HepG2 (cell line): ENCODE results near the gene RPL18. TPM values are rescaled to one million over a fixed set of nuclear protein-coding genes. Genes with fewer than 3 reads are reported as not detected.
A peak's percentile ranks its signal among the peaks of the same experiment; 100 is the strongest.

Experiments used
- AGO1 ChIP-seq: fragments of 200-400 bp; formaldehyde crosslinking; IDR thresholded peaks from 2 replicates; pipeline ENCODE4 v1.6.1; 2017; ENCODE audit warnings: mild to moderate bottlenecking, low read depth, low read length, moderate library complexity; ENCODE audit not compliant: poor library complexity, severe bottlenecking
- EP300 ChIP-seq, 3 experiments: sonication (generic) in 1 of 3; formaldehyde crosslinking in 1 of 3; IDR thresholded peaks; 2 replicates each; pipeline versions ENCODE4 v1.5.1 to v1.6.1; 2011 to 2020; ENCODE audit warnings: low read depth in 2 of 3, low read length in 2 of 3, borderline replicate concordance in 1 of 3, improper control_type of control experiment in 1 of 3, mild to moderate bottlenecking in 1 of 3, missing genetic modification reagents in 1 of 3, moderate library complexity in 1 of 3
- PCBP1 ChIP-seq: fragments of 200-400 bp; formaldehyde crosslinking; IDR thresholded peaks from 2 replicates; pipeline ENCODE4 v1.6.1; 2017; ENCODE audit warnings: mild to moderate bottlenecking, low read depth, low read length, borderline replicate concordance
- PHB2 ChIP-seq: fragments of 450-650 bp; IDR thresholded peaks from 2 replicates; pipeline ENCODE4 v1.6.1; 2018; ENCODE audit not compliant: partially characterized antibody
- SALL2 ChIP-seq: sonication (generic); formaldehyde crosslinking; IDR thresholded peaks from 2 replicates; pipeline ENCODE4 v1.8.1; 2023; ENCODE audit warnings: mild to moderate bottlenecking, missing genetic modification reagents, inconsistent platforms
- SP140L ChIP-seq: sonication (generic); formaldehyde crosslinking; IDR thresholded peaks from 2 replicates; pipeline ENCODE4 v1.4.0; 2020; ENCODE audit warnings: missing genetic modification reagents, borderline replicate concordance
- STAG1 ChIP-seq: sonication (generic); formaldehyde crosslinking; IDR thresholded peaks from 2 replicates; pipeline ENCODE4 v1.4.0; 2020; ENCODE audit warnings: missing genetic modification reagents
- STAT5B ChIP-seq: sonication (generic); formaldehyde crosslinking; IDR thresholded peaks from 2 replicates; pipeline ENCODE4 v1.4.0; 2020; ENCODE audit warnings: missing genetic modification reagents
- TCF12 ChIP-seq, 2 experiments: fragments of 450-650 bp in 1 of 2; sonication (generic) in 1 of 2; formaldehyde crosslinking in 1 of 2; IDR thresholded peaks; 2 replicates each; pipeline versions ENCODE4 v1.6.1 to v1.8.0; 2017 to 2022; ENCODE audit warnings: antibody characterized with exemption in 1 of 2, mild to moderate bottlenecking in 1 of 2, missing genetic modification reagents in 1 of 2, moderate library complexity in 1 of 2
- U2AF1 ChIP-seq: fragments of 200-400 bp; formaldehyde crosslinking; optimal IDR thresholded peaks from 2 replicates; pipeline ENCODE3; 2017; ENCODE audit warnings: mild to moderate bottlenecking, low read depth, low read length
- ZNF746 ChIP-seq: sonication (generic); formaldehyde crosslinking; IDR thresholded peaks from 2 replicates; pipeline ENCODE4 v1.8.0; 2022; ENCODE audit warnings: mild to moderate bottlenecking, missing genetic modification reagents
- polyA plus RNA-seq, 8 experiments: library from polyadenylated mRNA; depleted of rRNA in 3 of 8; stranded (reverse) in 7 of 8; unstranded in 1 of 8; fragments of >200 nt; fragmentation: Illumina TruSeq in 4 of 8; extraction: Trizol in 4 of 8; gene quantifications; 2 replicates each; pipeline versions ENCODE4 v1.2.1 to v1.2.3, GENCODE V29; 2011 to 2016; ENCODE audit warnings: low read depth in 4 of 8, missing spikeins in 1 of 8, mixed read lengths in 1 of 8; ENCODE audit not compliant: insufficient read depth in 1 of 8
- total RNA-seq, 5 experiments: library from RNA; depleted of rRNA; stranded (reverse); fragments of >200 nt; fragmentation: Illumina TruSeq; extraction: Trizol; gene quantifications; 2 replicates each; pipeline ENCODE4 v1.2.3, GENCODE V29; 2016; ENCODE audit warnings: low read depth in 1 of 5
- TF ChIP-seq, protein P1 (sequence below): sonication (generic); formaldehyde crosslinking; IDR thresholded peaks from 2 replicates; pipeline ENCODE4 v1.8.0; 2022; ENCODE audit warnings: low read depth, missing genetic modification reagents
- TF ChIP-seq, protein P2 (sequence below): sonication (generic); formaldehyde crosslinking; IDR thresholded peaks from 2 replicates; pipeline ENCODE4 v1.5.0; 2020; ENCODE audit warnings: missing genetic modification reagents

Gene RPL18
- total and polyA plus RNA-seq, 2 of the 13 experiments (the other 11 are each of a cell fraction or from before 2014, with no cell fraction given), result 1,485 to 1,639 TPM

DNA sequence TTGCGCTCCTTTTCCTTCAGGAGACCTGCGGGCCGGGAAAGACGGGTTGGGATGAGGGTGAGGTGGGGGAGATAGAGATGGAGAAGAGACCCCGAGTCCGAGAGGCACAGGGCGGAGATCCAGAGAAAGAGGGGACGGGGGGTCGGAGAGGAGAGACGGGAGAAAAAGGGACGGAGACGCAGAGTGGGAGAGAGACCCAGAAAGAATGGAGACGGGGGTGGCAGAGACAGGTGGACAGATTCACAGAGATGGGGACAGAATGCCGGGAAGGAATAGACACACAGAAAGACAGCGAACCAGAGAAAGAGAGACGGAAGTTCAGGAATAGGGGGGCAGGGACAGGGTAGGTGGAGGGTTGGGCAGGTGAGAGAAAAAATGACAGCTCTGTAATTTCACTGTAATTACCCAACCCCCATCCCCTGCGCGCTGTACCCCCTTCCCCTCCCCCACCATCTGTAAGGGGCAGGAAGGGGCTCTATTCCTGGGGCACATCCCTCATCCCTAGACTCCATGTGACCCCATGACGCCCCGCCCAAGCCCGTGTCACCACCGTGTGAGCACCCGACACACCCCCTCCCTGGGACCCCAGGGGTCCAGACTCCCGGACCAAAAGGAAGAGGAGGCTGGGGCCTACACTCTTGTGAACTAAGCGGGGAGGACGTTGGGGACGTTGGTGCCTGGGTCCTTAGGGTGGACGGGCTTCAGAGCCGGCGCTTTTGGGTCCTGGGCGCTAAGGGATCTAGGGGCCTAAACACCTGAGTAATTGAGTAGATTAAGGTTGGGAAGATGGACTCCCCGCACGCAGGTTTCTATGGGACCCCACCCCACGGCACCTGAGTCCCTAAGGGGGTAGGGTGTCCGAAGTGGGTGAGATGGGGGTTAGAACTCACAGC lies 17.2 kb upstream of the RPL18 start (continued):
- TF ChIP-seq, protein P1, sequence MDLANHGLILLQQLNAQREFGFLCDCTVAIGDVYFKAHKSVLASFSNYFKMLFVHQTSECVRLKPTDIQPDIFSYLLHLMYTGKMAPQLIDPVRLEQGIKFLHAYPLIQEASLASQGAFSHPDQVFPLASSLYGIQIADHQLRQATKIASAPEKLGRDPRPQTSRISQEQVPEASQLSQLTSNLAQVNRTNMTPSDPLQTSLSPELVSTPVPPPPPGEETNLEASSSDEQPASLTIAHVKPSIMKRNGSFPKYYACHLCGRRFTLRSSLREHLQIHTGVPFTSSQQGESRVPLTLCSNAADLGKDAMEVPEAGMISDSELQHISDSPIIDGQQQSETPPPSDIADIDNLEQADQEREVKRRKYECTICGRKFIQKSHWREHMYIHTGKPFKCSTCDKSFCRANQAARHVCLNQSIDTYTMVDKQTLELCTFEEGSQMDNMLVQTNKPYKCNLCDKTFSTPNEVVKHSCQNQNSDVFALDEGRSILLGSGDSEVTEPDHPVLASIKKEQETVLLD (CRISPR knock-in tag), result no peak
- no peak for TF ChIP-seq EP300 (IDR thresholded peaks at IDR 0.05; ENCODE audit: low read depth in 2 of 2, low read length in 2 of 2)
- no peak for TF ChIP-seq EP300 (CRISPR knock-in tag; IDR thresholded peaks at IDR 0.05; ENCODE audit: borderline replicate concordance)
- no peak for TF ChIP-seq STAG1 (CRISPR knock-in tag)
- TF ChIP-seq SP140L (CRISPR knock-in tag), result no peak
- no peak for TF ChIP-seq SALL2
- TF ChIP-seq, protein P2, sequence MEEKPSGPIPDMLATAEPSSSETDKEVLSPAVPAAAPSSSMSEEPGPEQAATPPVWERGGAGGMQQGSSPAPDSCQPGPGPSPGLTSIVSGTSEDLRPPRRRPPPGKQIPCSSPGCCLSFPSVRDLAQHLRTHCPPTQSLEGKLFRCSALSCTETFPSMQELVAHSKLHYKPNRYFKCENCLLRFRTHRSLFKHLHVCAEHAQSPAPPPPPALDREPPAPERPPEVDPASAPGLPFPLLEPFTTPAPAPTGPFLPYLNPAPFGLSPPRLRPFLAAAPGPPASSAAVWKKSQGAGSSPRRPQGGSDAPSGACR (CRISPR knock-in tag), result 0 out of 2 replicates have a peak, but pooled peaks have one; percentile 24
- TF ChIP-seq AGO1, result no peak
- TF ChIP-seq TCF12 (IDR thresholded peaks at IDR 0.05), result no peak
- no peak; the same call in 1 of the 2 replicates for TF ChIP-seq TCF12 (CRISPR knock-in tag; IDR thresholded peaks at IDR 0.05)
- TF ChIP-seq U2AF1, result no peak
- TF ChIP-seq STAT5B (CRISPR knock-in tag), result no peak
- TF ChIP-seq PHB2, result no peak
- no peak for TF ChIP-seq PCBP1
- no peak for TF ChIP-seq ZNF746 (CRISPR knock-in tag)
- TF ChIP-seq, all 625 proteins: peak for 6
